ENCODE measurements around the gene SMCHD1. TPM values are rescaled to one million over a fixed set of nuclear protein-coding genes. Genes with fewer than 3 reads are reported as not detected.
"Not testable (repeated sequence)": the region's sequence is repeated elsewhere in the genome, so short reads cannot be mapped to it uniquely, and the experiment has no call there.

The SMCHD1 gene
- total RNA-seq, 4 donors from 2014 or later, result 32.8 to 69.6 (median 33.8) TPM

DNA sequence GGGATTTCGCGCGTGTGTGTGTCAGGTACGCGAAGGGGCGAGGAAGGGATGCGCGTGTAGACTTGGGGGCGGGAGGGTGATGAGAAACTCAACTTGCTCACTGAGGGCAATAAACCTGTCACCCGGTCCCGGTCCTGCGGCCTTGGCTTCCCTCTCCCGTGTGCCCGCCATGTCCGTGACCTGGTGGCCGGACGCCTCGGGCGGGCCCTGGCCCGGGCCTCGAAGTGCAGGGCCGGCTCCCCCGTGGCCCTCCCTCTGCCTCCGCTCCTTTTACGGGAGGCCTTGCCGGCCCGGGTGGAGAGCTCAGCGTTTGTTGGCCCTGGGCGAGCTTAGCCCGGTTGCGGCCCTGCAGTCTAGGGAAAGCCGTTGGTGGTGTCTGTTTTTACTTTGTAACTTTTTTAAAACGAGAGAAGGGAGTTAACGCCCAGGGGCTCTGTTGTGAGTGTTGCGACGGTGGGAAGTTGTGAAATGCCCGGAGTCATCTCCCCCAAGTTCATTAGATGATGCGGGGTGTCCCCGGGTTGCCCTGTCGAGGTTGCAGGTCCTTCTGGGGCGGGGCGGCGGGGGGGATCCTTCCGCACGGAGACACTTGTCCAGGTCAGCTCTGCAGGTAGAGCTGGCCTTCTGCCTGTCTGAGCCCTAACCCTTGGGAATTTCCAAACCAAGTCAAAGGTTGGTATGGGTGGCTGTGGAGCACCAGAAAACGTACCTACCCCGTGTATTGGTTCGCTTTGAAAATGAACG, 883 bp downstream of the SMCHD1 start:
- DNase-seq, result peak; percentile 22
- Histone ChIP-seq H3K4me1 (peaks cover 3 to 45% (median 19%) of the 10 kb centered on the region in 3 donors), H3K36me3 (no peaks in the 10 kb centered on the region), H3K4me3 (peak overlapping the region; percentile 93 to 98 (median 96)), H3K27me3 (no peaks in the 10 kb centered on the region), H3K9me3 (no peaks in the 10 kb centered on the region), H3K27ac (peak overlapping the region; percentile 98 to 99 (median 98))
- peak in 1 of 4 donors; percentile 33 for TF ChIP-seq POLR2A (IDR thresholded peaks at IDR 0.05)
- TF ChIP-seq, protein P1, sequence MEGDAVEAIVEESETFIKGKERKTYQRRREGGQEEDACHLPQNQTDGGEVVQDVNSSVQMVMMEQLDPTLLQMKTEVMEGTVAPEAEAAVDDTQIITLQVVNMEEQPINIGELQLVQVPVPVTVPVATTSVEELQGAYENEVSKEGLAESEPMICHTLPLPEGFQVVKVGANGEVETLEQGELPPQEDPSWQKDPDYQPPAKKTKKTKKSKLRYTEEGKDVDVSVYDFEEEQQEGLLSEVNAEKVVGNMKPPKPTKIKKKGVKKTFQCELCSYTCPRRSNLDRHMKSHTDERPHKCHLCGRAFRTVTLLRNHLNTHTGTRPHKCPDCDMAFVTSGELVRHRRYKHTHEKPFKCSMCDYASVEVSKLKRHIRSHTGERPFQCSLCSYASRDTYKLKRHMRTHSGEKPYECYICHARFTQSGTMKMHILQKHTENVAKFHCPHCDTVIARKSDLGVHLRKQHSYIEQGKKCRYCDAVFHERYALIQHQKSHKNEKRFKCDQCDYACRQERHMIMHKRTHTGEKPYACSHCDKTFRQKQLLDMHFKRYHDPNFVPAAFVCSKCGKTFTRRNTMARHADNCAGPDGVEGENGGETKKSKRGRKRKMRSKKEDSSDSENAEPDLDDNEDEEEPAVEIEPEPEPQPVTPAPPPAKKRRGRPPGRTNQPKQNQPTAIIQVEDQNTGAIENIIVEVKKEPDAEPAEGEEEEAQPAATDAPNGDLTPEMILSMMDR (IDR thresholded peaks at IDR 0.05), result no peak
- intact Hi-C loops (cut with DNase I), result no loop called here
- 0% methylated on average over 15 to 26 of the region's 49 CpGs for WGBS, 2 donors

DNA sequence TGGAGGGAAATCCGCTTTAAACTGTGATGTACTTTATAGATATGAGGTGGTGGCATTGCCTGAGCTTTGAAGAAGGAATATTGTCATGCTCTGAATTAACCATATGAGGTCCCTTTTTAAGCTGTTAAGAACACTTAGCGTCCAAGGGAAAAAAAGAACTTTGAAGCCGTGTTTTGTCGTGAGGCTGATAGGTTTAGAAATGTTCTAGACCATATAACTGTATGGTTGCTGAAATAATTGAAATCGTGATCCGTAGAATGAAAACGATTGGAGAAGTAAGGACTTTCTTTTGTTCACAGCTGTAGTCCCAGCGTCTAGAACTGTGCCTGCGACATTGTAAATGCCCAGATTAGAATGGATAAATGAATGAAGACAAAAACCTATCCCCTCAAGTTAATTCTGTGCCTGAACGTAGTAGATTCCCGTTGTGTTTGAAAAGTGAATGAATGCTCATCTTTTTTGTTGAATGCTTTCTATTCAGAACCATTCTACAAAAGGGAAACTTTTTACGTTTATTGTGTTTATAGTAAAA, 1.5 kb downstream of the SMCHD1 start:
- peak overlapping the region; percentile 98 to 99 (median 98) for H3K27ac ChIP-seq
- DNase-seq, result no peak
- no peaks in the 10 kb centered on the region for H3K9me3 ChIP-seq
- peak overlapping the region; percentile 93 to 98 (median 96) for H3K4me3 ChIP-seq
- H3K36me3 ChIP-seq, result no peaks in the 10 kb centered on the region
- H3K4me1 ChIP-seq, result peaks cover 3 to 45% (median 19%) of the 10 kb centered on the region in 3 donors
- WGBS, 2 donors, result 1 to 2% methylated on average over 12 of the region's 12 CpGs
- intact Hi-C loops (cut with DNase I), result no loop called here
- no peaks in the 10 kb centered on the region for H3K27me3 ChIP-seq
- TF ChIP-seq, protein P1 (IDR thresholded peaks at IDR 0.05), result no peak
- no peak for TF ChIP-seq POLR2A (IDR thresholded peaks at IDR 0.05)

DNA sequence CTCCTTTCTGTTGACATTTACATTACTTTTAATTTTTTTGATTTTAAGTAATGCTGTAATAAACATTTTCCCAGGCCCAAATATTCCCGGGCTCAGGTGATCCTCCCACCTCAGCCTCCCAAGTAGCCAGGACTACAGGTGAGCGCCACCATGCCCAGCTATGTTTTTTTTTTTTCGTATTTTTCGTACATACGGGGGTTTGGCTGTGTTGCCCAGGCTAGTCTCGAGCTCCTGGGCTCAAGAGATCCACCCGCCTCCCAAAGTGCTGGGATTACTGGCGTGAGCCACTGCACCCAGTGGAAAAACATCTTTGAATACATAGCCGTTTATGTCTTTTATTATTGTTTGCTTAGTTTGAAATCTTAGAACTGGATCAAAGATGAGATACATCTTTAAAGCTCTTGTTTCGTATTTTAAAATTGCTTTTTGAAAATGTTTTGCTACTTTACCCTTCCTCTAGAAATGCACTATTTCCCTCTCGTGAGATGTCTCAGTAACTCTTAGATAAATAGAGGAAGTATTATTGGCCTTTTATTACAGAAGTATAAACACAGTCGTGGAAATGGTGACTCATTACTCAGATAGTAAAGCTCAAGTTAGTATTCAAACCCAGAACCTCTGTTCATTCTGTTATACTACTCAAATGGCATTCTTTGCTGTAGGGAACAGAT, 2.4 kb downstream of the SMCHD1 start:
- DNase-seq, result no peak
- H3K4me3 ChIP-seq, result peak overlapping the region in 3 of 4 donors; percentile 93 to 96 (median 96)
- intact Hi-C loops (cut with DNase I), result no loop called here

DNA sequence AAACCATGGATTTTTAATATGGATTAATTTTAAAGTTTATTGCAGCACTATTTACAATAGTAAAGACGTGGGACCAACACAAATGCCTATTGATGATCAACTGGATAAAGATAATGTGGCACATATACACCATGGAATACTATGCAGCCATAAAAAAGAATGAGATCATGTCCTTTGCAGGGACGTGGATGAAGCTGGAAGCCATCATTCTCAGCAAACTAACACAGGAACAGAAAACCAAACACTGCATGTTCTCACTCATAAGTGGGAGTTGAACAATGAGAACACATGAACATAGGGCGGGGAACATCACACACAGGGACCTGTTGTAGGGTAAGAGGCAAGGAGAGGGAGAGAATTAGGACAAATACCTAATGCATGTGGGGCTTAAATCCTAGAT, 5.3 kb downstream of the SMCHD1 start:
- intact Hi-C loops (cut with DNase I); DNase-seq; H3K4me3 ChIP-seq; H3K36me3 ChIP-seq; H3K9me3 ChIP-seq; H3K27ac ChIP-seq; H3K27me3 ChIP-seq: not testable (repeated sequence)
- H3K4me1 ChIP-seq, result peaks cover 3 to 61% (median 19%) of the 10 kb centered on the region in 3 donors
- WGBS, 2 donors, result 94 to 97% methylated on average over 3 of the region's 3 CpGs

More for the DNA sequence above, 2.4 kb downstream of the SMCHD1 start:
- Histone ChIP-seq H3K9me3 (no peaks in the 10 kb centered on the region), H3K27me3 (no peaks in the 10 kb centered on the region), H3K36me3 (no peaks in the 10 kb centered on the region), H3K27ac (peak overlapping the region; percentile 3 to 98 (median 82)), H3K4me1 (peaks cover 3 to 47% (median 19%) of the 10 kb centered on the region in 3 donors)
- 28 to 35% methylated on average over 12 of the region's 12 CpGs for WGBS, 2 donors
- peak in 1 of 4 donors; percentile 59 for TF ChIP-seq POLR2A (IDR thresholded peaks at IDR 0.05)
- TF ChIP-seq, protein P1 (IDR thresholded peaks at IDR 0.05), result no peak

DNA sequence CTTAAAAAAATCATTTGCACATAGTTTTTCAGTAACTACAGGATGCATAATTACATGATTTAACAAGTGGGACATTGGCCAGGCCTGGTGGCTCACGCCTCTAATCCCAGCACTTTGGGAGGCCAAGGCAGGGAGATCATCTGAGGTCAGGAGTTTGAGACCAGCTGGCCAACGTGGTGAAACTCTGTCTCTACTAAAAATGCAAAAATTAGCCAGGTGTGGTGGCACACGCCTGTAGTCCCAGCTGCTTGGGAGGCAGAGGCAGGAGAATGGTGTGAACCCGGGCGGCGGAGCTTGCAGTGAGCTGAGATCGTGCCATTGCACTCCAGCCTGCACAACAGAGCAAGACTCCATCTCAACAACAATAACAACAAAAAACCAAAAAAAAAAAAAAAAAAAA, 6.8 kb downstream of the SMCHD1 start:
- DNase-seq; H3K4me3 ChIP-seq; H3K27me3 ChIP-seq; H3K27ac ChIP-seq; H3K9me3 ChIP-seq; intact Hi-C loops (cut with DNase I); H3K36me3 ChIP-seq: not testable (repeated sequence)
- 79 to 84% methylated on average over 6 of the region's 7 CpGs for WGBS, 2 donors
- peaks cover 3 to 56% (median 19%) of the 10 kb centered on the region in 3 donors for H3K4me1 ChIP-seq

DNA sequence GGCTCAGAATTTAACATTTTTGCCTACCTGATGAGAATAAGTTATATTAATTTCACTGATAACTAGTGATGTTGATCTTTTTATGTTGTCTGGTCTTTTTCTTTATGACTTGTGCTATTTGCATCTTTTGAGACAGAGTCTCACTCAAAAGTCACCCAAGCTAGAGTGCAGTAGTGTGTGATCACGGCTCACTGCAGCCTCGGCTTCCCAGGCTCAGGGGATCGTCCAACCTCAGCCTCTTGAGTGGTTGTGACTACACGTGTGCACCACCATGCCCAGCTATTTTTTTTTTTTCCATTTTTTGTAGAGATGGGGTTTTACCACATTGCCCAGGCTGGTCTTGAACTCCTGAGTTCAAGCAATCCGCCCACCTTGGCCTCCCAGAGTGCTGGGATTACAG, 7.5 kb downstream of the SMCHD1 start:
- Histone ChIP-seq H3K4me3 (no peak overlapping the region), H3K9me3 (no peaks in the 10 kb centered on the region), H3K4me1 (peaks cover 0 to 49% (median 12%) of the 10 kb centered on the region in 3 donors), H3K36me3 (peaks cover 0 to 15% (median 5%) of the 10 kb centered on the region in 3 donors), H3K27ac (no peak overlapping the region), H3K27me3 (no peaks in the 10 kb centered on the region)
- intact Hi-C loops (cut with DNase I), result no loop called here
- no peak for DNase-seq
- TF ChIP-seq POLR2A (IDR thresholded peaks at IDR 0.05), result no peak
- TF ChIP-seq, protein P1 (IDR thresholded peaks at IDR 0.05), result no peak
- 80 to 84% methylated on average over 5 of the region's 5 CpGs for WGBS, 2 donors

All from esophagus squamous epithelium (tissue), 5 donors.